GM18519 (cell line): ENCODE data around the gene MOCS1.

Experiments
- ATAC-seq: cut with Tn5 transposase; IDR thresholded peaks from one replicate; pipeline ENCODE4 v1.9.1; 2021; ENCODE audit warnings: mild to moderate bottlenecking, moderate library complexity; ENCODE audit not compliant: unreplicated experiment, low FRiP score

Gene MOCS1

DNA sequence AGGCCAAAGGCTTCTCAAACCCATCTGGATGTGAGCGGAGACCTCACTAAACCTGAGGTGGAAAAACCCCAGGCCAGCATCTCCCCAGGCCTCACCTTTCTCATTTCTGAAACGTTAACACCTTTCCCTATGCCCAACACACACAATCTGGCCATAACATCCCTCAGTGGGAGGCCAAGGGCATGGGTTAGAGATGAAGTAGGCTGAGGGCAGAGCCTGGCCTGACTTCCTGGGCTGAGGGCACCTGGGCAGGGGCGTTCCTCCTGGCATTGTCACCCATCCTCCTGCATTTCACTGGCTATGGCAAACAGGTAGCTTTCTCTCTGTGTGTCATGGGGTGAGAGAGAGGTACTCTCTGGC is 8.4 kb downstream of the MOCS1 start:
- no peak for ATAC-seq

DNA sequence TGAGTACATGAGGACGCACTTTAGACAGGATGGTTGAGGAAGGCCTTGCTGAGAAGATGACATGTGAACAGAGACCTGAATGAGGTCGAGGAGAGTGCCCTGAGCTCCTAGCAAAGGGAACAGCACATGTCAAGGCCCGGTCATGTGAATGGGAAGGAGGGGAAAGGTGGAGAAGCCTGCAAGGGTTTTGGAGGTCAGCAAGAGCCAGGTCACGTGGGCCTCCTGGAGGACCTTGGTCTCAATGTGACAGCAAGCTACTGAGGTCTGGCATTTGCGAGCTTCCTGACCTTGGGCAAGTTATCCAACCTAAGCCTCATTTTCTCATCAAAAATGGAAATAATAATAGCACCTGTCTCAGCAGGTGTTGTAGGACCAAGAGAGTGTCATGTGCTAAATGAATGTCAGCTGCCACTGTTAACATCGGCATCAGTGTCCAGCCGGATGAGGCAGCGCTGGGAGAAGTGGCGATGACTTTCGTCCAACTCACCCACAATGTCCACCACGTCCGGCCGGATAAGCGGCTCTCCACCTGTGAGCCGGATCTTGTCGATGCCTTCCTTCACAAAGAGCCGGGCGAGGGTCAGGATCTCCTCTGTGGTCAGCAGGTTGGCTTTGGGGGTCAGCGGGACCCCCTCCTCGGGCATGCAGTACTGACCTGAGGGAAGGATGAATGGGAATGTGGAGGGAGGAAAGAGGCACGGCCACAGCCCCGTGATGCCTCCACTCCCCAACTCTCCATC is 8.9 kb downstream of the MOCS1 start:
- no peak for ATAC-seq

DNA sequence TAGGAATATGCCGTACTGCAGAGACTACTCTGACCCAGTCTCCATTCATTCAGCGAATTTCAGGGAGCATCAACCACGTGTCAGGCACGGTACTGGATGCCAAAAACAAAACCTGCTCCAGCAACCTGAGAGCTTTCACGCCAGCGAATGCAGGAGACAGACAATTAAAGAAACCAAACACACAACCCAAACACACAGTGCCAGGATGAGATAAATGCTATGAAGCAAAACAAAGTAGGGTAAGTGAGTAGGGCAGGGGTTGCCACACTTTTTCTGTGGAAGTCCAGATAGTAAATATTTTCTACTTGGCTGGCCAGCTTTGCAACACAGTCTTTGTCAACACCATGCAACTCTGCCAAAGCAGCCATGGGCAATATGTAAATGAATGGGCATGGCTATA is 10.0 kb downstream of the MOCS1 start:
- ATAC-seq: no peak

DNA sequence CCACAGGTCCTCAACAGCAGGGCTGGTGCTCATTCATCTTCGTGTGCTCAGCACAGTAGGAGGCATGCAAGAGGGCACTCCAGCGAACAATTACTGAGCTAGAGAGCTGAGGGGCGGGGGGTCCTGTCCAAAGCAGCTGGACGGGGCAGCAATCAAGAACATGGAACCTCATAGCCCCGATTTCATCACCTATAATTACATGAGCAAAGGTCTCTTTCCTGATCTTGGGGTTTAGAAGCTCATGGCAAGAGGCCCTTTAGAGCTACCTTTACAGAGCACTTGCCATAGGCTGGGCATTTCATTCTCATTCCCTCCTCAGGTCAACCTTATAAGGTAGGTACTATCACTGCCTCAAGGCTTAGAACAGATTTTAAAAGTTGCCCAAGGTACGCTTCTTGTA is 10.4 kb downstream of the MOCS1 start:
- ATAC-seq: no peak

DNA sequence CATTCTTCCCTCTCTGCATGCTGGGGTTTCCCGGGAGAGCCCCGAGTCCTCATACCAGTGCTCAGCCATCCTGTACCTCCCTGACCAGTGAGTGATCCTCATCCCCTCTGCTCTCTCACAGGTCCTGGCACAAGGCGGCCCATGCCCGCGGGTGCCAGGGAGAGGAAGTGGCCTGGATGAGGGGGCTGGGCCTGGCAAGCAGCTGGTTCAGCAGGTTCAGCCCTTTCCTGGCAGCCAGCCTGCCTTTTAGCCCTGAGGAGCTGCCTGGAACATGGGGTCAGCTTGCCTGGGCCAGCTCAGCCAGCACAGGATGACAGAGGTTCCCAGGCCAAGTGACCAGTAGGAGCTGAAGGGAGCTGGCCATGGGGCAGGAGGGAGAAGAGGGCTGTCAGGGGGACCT is 10.9 kb downstream of the MOCS1 start:
- no peak for ATAC-seq

DNA sequence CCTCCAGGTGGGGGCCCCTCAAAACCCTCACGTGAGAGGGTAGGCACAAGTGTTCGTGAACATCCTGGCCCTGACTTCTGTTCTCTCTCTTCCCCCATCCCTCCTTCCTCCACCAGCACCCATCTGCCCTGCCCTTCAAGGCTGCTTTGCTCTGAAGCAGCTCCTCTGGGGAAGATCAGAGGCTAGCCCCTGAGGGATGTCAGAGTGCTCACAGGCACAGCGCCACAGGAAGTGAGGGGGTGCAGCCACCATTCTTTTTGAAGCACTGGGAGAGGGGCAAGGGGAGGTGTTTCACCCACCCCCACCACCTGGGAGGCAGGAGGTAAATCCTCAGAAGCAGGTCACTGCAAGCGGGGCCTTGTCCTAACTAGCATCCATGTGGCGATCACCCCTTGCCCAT is 11.4 kb downstream of the MOCS1 start:
- ATAC-seq: no peak

DNA sequence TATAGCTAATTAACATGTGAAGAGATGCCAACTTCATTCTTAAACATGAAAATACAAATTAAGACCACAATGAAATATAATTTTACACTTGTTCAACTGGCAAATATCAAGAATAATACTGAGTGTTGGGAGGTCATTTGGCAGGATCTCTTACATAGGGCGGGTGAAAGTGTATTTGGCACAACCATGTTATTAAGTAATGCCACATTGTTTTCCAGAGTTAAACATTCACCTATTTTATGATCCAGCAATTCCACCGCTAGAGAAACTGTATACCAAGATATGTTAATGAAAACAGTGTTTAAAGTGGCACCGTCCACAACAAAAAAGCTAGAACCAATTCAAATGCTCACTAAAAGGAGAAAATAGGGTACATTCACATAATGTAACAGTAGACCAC is 14.1 kb downstream of the MOCS1 start:
- ATAC-seq: no peak

DNA sequence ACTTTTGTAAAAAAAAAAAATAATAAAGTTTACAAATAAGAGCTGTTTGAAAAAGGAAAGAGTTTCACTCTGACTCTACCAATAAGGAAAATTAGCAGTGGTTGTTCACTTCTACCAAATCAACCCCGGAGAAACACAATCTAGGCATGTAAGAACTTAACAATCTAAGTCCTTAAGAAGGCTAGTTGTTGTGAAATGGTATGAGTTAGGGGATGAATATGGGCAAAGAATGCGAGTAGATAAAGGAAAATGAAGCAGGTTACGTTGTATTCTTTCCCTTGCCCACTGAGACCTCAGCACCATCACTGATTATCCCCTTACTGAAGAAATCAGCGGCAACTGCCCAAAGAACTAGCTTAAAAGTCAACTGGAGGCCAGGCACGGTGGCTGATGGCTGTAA is 15.4 kb downstream of the MOCS1 start:
- ATAC-seq: no peak

DNA sequence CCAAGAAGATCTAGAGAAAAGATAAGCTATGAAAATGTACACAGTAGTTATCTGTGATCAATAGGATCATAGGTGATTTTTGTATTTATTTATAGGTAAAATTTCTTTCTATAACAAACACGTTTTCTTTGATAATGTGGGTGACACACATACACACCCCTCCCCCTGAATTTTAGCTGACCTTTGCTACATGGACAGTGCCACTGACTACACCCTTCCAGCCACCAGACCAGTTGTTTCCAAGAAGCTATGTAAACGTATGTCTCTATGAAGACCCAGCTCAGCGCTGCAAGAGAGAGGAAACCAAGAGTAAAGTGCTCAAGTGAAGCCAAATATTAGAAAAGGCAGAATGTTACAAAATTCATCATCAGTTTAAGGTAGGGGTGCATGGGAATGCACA is 16.3 kb downstream of the MOCS1 start:
- ATAC-seq: no peak

DNA sequence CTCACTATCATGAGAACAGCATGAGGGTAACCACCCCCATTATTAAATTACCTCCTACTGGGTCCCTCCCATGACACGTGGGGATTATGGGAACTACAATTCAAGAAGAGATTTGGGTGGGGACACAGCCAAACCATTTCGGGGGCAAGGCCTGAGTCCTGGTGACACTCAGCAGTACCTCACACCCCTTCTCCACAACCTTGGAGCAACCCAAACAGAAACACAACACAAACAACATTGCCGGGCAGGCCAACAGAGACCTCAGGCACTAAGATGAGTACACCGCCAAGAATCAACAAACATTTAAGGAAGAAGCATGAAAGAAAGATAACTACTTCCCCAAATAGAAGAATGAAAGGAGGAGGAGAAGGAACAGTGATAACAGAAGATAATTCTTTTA is 16.9 kb downstream of the MOCS1 start:
- ATAC-seq: no peak

DNA sequence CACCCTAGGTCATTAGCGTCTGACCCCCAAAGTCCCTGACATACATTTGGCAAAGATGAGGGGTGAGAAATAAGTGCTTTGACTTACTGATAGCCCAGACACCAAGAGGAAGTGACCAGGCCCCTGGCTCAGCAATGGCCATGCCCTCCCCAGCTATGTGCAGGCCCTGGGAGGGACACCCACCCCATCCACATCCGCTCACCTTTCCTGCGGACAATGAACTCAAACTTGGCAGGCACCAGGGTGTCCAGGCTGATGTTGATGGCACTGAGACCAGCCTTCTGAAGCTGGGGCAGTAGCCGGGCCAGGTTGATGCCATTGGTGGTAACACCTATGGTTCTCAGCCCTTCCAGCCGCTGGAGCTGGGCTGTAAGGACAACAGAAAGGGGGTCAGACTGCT is 18.4 kb downstream of the MOCS1 start:
- no peak for ATAC-seq

DNA sequence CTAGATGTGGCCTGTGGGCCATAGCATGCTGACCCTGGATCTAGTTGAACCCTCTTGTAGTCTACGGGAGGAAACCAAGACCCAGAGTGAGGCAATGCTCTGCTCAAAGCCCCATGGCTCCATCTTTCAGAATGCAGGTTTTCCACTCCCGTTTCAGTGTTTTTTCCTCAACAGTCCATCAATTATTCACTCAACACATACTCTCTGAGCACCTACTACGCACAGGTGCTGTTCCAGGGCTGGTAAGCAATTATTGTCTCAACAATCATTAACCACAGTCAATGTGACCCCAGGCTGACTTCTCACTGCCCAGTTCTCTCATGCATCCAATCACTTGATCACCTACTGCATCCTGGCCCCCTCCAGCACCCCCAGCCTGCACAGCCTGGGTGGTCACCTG is 20.0 kb downstream of the MOCS1 start:
- ATAC-seq: no peak

DNA sequence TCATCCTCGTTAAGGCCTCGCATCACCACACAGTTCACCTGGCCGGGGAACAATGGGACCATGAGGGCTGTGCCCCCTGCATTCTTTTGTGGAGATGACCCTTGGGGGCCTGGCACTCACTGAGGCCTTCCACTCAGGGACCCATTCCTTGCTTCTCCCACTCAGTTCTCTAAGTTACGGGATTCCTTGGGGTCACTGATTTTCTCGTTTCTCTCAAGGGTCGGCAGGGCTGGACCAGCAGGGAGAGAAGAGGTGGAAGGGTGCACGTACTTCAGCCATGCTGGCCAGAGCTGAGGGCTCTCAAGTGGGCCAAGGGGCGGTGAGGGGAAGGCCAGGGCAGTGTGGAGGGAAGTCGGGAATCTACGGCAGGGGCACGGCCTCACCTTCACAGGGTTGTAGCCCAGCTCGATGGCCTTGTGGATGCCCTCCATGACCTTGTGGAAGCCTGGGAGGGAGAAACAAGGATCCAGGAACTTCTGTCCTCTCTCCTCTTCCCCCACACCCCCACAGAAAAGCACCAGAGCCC is 20.8 kb downstream of the MOCS1 start:
- no peak for ATAC-seq

DNA sequence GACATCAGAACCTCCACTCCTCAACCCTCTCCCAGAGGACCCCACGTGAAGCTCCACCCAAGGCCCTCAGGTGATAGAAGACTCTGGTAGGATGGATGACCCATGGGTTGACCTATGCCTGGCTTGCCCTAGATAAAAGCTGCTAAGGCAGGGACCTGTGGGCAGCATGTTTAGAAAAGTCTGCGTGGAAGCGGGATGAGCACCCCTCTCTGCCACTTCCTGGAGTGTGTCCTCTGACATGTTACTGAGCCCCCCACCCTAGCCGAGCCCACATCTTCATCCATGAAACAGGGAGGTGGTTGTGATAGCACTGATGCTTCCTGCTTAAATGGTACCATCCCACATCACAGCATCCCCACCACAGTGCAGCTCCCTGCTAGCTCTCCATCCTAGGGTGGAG is 21.8 kb downstream of the MOCS1 start:
- no peak for ATAC-seq

DNA sequence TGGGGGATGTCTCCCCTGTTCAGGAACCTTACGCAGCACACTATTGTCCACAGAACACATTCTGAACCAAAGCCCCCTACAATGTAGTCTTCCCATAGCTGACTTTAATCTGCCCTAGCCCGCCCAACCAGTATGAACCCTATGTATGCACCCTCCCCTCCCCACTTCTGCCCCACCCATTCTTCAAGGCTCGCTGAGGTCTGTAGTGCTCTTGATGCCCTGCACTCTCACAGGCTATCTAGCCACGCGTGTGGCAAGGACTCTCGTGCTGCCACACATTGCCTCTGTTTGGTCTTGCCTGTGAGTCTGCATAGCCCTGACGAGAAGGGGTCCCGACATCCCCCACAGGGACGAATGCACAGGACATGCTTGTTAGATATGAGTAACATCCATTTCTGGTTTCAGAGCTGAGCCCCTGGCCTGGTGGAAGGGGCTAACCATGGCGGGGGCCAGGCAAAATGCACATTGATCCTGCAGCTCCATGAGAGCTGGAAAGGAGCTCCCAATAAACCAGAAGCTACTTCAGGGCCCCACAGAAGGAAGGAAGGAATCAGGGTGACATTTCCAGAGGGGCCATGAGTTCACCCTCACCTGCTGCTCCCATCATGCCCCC is 22.6 kb downstream of the MOCS1 start:
- ATAC-seq: no peak

DNA sequence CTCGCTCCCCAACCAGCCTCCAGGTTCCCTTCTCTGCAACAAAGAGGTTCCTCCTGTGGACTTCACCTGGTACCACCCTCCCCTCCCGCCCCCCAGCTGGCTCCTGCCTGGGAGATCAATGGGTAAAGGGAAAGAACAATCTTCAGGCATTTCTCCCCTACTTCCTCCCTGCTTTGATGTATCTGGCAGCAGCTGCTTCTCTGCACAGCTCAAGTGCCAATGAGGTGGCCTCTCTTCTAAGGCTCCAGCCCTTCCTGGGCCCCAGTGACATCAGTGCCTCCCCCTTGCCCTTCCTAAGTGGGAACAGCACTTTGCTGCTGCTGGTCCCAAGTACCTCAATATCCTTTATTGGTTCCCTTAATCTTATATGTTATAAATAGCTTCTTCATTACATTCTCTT is 23.5 kb downstream of the MOCS1 start:
- no peak for ATAC-seq

DNA sequence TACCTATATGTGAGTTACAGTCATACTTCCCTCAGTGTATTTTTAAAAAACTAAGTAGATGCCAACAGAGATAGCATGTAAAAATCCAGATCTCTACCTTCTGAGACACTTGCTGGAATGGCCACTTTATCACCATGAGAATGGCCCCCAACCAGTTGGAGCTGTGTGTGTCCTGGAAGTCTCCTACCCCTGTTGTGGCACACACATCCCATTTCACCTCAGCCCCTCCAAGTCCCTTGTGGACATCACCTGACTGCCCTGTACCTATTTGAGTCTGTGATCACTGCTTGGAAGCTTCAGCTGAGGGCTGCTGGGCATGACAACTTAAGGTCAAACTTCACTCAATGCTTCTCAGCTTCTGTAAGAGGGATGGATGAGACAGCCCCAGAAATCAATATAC is 24.1 kb downstream of the MOCS1 start:
- ATAC-seq: no peak

DNA sequence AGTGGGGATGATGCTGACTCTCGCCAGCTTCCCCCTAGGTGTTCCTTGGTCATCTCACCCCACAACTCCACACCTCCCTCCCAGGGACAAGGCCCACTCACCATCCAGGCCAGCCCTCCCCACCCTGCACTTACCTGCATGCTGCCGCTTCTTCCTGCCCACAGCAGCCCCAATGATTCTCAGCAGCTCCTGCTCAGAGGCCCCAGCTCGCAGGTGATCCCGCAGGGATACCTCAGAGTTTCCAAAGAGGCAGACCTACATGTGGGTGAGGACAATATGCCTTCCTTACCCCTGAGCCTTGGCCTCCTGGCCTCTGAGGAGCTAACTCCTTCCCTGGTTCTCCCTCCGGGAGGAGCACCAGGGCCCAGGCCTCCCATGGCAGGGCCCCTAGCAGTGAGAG is 24.6 kb downstream of the MOCS1 start:
- no peak for ATAC-seq

DNA sequence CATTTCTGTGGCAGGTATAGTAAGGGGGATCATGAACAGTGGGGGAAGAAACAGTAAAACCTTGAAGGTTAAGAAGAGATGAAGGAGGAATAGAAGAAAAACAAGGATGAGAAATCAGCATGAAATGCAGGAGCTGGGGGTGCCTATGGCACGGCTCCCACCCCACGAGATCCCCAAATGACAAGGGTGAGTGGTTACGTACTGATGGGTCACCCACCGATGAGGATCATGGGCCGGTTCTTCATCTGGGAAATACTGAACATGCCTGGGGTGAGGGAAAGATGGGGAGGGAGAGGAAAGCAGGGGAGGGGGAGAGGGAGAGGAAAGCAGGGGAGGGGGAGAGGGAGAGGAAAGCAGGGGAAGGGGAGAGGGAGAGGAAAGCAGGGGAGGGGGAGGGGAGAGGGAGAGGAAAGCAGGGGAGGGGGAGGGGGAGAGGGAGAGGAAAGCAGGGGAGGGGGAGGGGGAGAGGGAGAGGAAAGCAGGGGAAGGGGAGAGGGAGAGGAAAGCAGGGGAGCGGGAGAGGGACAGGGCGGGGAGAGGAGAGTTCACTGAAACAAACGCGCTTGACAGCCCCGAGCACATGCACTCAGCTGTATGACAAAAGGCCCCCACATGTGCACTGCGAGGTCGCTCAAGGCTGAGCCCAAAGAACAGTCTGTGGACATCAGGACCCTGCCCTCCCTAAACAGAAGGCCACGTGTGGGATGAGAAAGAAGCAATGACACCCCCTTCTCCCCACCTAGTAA is 25.3 kb downstream of the MOCS1 start:
- no peak for ATAC-seq

DNA sequence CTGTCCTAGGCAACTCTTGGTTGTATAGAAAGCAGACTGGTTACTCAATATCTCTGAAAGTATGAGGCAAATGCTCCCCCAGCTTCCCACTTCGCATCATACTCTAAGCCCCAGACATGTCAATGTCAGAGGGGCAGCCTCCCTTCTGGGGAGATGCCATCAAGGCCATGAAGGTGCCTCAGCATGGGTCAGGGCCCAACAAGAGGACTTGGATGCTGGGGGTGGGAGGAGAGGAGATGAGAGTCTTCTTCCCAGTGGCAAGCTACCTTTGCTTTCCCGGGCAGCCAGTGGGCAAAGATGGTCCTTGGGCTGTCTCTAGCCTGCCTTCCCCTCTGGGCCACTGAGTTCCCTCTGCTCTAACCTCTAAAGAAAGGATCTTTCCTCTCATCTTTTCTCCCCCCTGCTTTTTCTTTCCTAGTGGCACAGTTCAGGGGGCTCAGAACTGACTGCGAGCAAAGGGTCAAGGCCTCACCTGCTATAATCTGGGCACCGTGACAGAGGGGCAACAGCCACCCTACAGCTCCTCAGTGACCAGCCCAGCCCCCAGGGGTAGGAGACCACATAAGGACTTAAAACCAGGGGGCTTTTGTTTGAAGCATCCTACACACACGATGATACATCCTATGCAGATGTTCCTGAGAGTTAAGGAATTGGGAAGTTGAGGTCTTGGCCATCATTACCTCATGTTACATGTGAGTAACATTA is 26.2 kb downstream of the MOCS1 start:
- no peak for ATAC-seq

DNA sequence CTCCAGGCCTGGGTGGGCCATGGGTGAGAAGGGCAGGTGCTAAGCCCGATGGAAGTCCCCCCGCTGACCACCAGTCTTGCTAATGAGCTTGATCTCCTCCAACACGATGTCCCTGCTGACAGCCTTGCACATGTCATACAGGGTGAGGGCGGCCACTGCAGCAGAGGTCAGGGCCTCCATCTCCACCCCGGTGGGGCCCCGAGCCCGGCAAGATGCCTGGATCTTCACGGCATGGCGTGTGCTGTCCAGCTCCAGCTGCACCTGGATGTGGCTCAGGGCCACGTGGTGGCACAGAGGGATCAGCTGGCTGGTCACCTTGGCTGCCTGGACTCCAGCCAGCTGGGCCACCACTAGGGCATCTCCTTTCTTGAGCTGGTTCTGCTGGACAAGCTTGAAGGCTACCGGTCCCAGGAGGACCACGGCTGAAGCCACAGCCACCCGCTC is 27.9 kb downstream of the MOCS1 start:
- ATAC-seq: no peak
